HG03066 (cell line): ENCODE data around the gene OR6Y1.

Source experiments
- ATAC-seq: cut with Tn5 transposase; IDR thresholded peaks from one replicate; pipeline ENCODE4 v1.9.1; 2021; ENCODE audit warnings: low read depth; ENCODE audit not compliant: unreplicated experiment

Gene OR6Y1

GRCh38 chr1:158507511-158507910 is 46.7 kb downstream of the OR6Y1 start:
- ATAC-seq = no peak

DNA sequence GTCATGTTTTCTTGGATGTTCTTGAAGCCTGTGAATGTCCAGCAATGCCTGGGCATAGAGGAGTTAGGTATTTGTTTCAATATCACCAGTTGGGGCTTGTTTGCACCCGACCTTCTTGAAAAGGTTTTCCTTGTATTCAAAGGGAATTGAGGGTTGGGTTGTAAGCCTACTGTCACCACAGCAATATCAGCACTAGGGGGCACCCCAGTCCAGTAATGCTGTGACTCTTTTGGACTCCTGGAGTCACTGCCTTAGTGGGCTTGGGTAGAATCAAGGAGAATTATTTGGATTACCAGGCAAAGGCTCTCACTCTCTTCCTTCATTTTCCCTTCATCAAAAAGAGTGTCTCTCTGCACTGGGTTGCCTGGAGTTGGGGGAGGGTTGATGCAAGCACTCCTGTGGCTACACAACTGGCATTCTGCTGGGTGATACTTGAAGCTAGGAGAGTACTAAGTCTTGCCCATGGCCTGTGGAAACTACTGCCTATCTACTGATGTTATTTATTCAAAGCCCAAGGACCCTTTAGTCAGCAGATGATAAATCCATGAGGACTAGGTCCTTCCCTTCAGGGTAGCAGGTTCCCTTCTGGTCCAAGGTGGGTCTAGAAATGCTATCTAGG is 47.7 kb downstream of the OR6Y1 start:
- no peak for ATAC-seq

GRCh38 chr1:158496374-158496773 is 57.8 kb downstream of the OR6Y1 start:
- no peak for ATAC-seq

DNA sequence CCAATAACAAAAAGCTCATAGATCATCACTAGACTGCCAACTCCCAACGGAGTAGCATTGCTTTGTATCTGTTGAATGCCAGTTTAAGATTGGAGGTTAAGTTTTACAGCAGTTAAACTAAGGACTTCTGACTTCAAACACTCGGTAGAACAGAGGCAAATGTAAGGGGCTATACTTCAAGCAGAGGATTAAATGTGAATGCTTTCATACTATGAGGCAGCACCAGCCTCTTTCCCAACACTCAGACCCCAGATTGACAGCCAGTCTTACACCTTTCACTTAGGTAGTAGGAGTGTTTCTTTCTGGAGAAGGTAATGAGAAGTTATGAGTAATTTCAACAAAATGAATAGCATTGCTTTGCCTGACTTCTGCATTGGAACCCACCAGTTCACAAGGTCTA is 59.4 kb downstream of the OR6Y1 start:
- no peak for ATAC-seq
